Panc1 (cell line): ENCODE measurements around the gene XYLT1. TPM values are rescaled to one million over a fixed set of nuclear protein-coding genes. Genes with fewer than 3 reads are reported as not detected.

Source experiments
- ATAC-seq: fragments of 200-7000 bp; cut with Tn5 transposase; 2 replicates; pipeline ENCODE4 v1.9.1; 2020; ENCODE audit warnings: mild to moderate bottlenecking, moderate library complexity
- BruUV-seq: library from RNA; stranded (reverse); fragments of 400-500 nt; replicated peaks from 2 replicates; lab custom pipeline; 2021; lab: Mats Ljungman, UMichigan
- CTCF ChIA-PET: fragments of 300-600 bp; sonication (Branson Sonifier 250); formaldehyde crosslinking; loops from one replicate; lab custom pipeline; 2022; ENCODE audit warnings: antibody characterized with exemption; lab: Charles Lee
- POLR2A ChIA-PET: fragments of 300-600 bp; sonication (Branson Sonifier 250); formaldehyde crosslinking; loops from one replicate; lab custom pipeline; 2022; ENCODE audit warnings: antibody characterized with exemption; lab: Charles Lee
- DNase-seq: peaks from one replicate; pipeline ENCODE4 v3.0.0-alpha.2; 2010; ENCODE audit warnings: low read depth, low spot score
- H3K27ac ChIP-seq: 2 replicates; pipeline ENCODE4 v1.5.1; 2011; ENCODE audit warnings: mild to moderate bottlenecking, low read length, inconsistent platforms
- H3K27me3 ChIP-seq: fragments of 200-500 bp; sonication (Bioruptor generic); 2 replicates; pipeline ENCODE4 v1.6.0; 2014; ENCODE audit warnings: low read length, inconsistent platforms; ENCODE audit not compliant: control insufficient read depth, insufficient read depth
- H3K36me3 ChIP-seq: fragments of 200-500 bp; sonication (Bioruptor generic); 2 replicates; pipeline ENCODE4 v1.5.1; 2014; ENCODE audit warnings: inconsistent platforms, mild to moderate bottlenecking, low read length, moderate library complexity; ENCODE audit not compliant: control insufficient read depth, insufficient read depth
- H3K4me1 ChIP-seq: 2 replicates; pipeline ENCODE4 v1.5.1; 2011; ENCODE audit warnings: inconsistent platforms, mild to moderate bottlenecking, low read length, moderate library complexity; ENCODE audit not compliant: control insufficient read depth, insufficient read depth
- H3K4me3 ChIP-seq, 2 experiments: 2 replicates each; pipeline ENCODE4 v1.5.1; 2011 to 2012; ENCODE audit warnings: low read depth in 2 of 2, low read length in 2 of 2, mild to moderate bottlenecking in 2 of 2, inconsistent platforms in 1 of 2, moderate library complexity in 1 of 2
- H3K9me3 ChIP-seq: fragments of 200-500 bp; sonication (Bioruptor generic); 2 replicates; pipeline ENCODE4 v1.5.1; 2014; ENCODE audit warnings: low read depth, mild to moderate bottlenecking, inconsistent platforms, low read length, moderate library complexity; ENCODE audit not compliant: control insufficient read depth, insufficient read depth
- CTCF ChIP-seq: fragments of 450-650 bp; IDR thresholded peaks from 2 replicates; pipeline ENCODE4 v1.5.1; 2017; ENCODE audit warnings: mild to moderate bottlenecking
- POLR2AphosphoS5 ChIP-seq: IDR thresholded peaks from 2 replicates; pipeline ENCODE4 v1.6.1; 2012; ENCODE audit warnings: mild to moderate bottlenecking, low read depth, low read length, moderate library complexity
- REST ChIP-seq, 2 experiments: IDR thresholded peaks; 2 replicates each; pipeline ENCODE4 v1.6.1; 2011 to 2012; ENCODE audit warnings: low read depth in 2 of 2, control low read depth in 1 of 2, low read length in 1 of 2, mild to moderate bottlenecking in 1 of 2, moderate library complexity in 1 of 2; ENCODE audit not compliant: insufficient read depth in 1 of 2
- SIN3A ChIP-seq: IDR thresholded peaks from 2 replicates; pipeline ENCODE4 v1.6.1; 2012; ENCODE audit warnings: low read depth, mild to moderate bottlenecking, low read length, moderate library complexity, borderline replicate concordance; ENCODE audit not compliant: insufficient read depth
- TCF7L2 ChIP-seq: IDR thresholded peaks from 2 replicates; pipeline ENCODE4 v1.6.1; 2011; ENCODE audit warnings: mild to moderate bottlenecking, low read depth, low read length, inconsistent platforms
- in situ Hi-C: cut with HindIII; loops from 2 replicates; pipeline ENCODE4 v1.10.0; 2016; ENCODE audit warnings: low sequenced_read_pairs, low pct_unique_long_range_greater_than_20kb
- intact Hi-C: fragments of 100-400 bp; cut with micrococcal nuclease; formaldehyde crosslinking; loops from one replicate; pipeline ENCODE4 v1.10.0; 2022; ENCODE audit not compliant: unreplicated experiment
- total RNA-seq: library from RNA; stranded (reverse); gene quantifications from one replicate; pipeline ENCODE4 v1.2.1, GENCODE V29; 2021; ENCODE audit not compliant: unreplicated experiment

The XYLT1 gene
- total RNA-seq, 1 experiment from 2014 or later = 0.62 TPM

GRCh38 chr16:17108596-17108995 lies 362.2 kb downstream of the XYLT1 start:
- Histone ChIP-seq H3K27me3 (peaks cover 16% of the 10 kb centered on the region), H3K4me3 (no peak overlapping the region), H3K27ac (no peak overlapping the region), H3K9me3 (no peaks in the 10 kb centered on the region), H3K4me1 (no peaks in the 10 kb centered on the region), H3K36me3 (no peaks in the 10 kb centered on the region)
- intact Hi-C loops = no loop called here
- ATAC-seq = no peak
- in situ Hi-C loops = no loop called here
- CTCF ChIA-PET = no interaction called here
- TF ChIP-seq REST (IDR thresholded peaks at IDR 0.05; ENCODE audit: insufficient read depth in 1 of 2, low read depth in 2 of 2, low read length in 1 of 2) = no peak
- no peak for TF ChIP-seq POLR2AphosphoS5
- TF ChIP-seq CTCF = no peak
- TF ChIP-seq TCF7L2 = no peak
- no peak for TF ChIP-seq SIN3A
- POLR2A ChIA-PET = no interaction called here
- BruUV-seq = no TSS peak
- DNase-seq = no peak

GRCh38 chr16:17107450-17107849 lies 363.3 kb downstream of the XYLT1 start:
- Histone ChIP-seq H3K4me3 (no peak overlapping the region), H3K27me3 (peaks cover 16% of the 10 kb centered on the region), H3K9me3 (no peaks in the 10 kb centered on the region), H3K36me3 (no peaks in the 10 kb centered on the region), H3K4me1 (no peaks in the 10 kb centered on the region), H3K27ac (no peak overlapping the region)
- ATAC-seq (no peak), DNase-seq (no peak)
- intact Hi-C loops = no loop called here
- BruUV-seq = no TSS peak
- in situ Hi-C loops = no loop called here
- CTCF ChIA-PET = no interaction called here
- TF ChIP-seq TCF7L2 (no peak), CTCF (no peak), SIN3A (no peak), POLR2AphosphoS5 (no peak), REST (IDR thresholded peaks at IDR 0.05; ENCODE audit: insufficient read depth in 1 of 2, low read depth in 2 of 2, low read length in 1 of 2) (no peak)
- POLR2A ChIA-PET = no interaction called here
